Ecto neural progenitor cell (in vitro differentiated cells): Measurements from ENCODE around the gene DLG5.

Experiments
- DNase-seq: peaks from one replicate; pipeline ENCODE4 v3.0.0-alpha.2; 2018; ENCODE audit warnings: low spot score

Gene DLG5

GRCh38 chr10:77949167-77949566, 22.6 kb upstream of the DLG5 start:
- DNase-seq, result peak; percentile 71

- DNase-seq, result no peak
Observed at GRCh38 chr10:77946084-77946483, 19.5 kb upstream of the DLG5 start.

DNA sequence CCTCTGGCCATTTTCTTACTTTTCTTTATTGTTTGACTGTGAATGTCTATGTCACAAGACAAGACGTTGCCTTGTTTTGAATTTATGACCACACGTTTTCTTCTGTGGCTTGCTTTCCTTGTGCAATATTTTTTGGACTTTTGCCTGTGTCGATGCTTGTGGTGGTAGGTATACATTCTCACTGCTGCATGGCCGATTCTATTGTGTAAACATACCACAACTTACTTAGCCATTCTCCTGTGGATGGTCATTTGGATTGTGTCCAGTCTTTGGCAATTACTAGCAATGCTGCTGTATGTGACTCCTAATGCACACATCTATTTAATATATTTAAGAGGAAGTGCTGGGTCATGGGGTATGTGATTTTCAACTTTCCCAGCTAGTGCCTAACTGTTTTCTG, 18.0 kb upstream of the DLG5 start:
- no peak for DNase-seq

DNA sequence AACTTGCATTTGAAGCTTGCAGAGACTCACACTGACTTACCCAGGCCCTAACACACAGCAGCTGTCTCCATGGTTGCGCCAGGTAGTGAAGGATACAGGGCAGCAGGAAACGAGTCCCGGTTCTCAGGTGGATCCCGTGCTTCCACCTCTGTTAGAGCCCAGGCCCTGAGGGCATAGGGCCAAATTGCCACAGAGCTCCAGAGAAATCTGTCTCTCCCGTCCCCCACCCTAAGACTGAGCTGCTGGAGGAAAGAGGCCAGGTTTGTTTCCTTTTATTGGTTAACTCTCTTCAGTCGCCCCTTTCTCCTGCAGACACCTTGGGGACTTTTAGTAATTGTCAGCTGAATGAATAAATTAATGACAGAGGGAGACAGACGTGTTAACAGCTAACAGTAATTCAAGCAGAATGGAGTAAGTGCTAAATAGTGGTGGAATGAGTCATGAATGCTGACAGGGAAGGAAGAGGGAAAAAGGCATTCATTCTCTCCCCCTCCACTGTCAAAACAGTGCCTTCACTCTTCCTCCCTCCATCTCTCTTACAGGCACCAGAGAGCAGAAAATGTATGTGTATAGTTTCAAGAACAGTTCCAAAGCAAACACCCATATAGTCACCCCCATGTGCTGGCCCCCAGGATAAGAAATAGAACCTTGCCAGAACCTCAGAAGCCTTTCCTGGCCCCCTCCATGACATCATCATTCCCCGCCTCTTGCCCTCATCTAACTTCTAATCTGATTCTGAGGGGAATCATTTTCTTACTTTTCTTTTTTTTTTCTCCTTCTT, 16.8 kb upstream of the DLG5 start:
- DNase-seq, result no peak

DNA sequence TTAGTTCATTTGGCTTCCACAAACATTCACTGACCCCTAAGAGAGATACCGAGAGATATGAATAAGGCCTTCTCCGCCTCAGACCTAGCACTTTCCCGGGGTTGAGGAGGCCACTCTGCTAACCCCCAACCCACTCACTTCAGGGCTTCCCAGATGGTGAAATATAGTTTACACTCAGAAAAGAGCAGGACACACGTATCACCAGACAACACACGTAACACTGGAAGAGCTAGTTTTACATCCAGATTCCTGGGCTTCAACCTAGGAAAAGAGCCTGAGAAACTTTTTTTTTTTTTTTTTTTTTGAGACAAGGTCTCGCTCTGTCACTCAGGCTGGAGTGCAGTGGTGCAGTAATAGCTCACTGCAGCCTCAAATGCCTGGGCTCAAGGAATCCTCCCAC, 15.2 kb upstream of the DLG5 start:
- no peak for DNase-seq

- DNase-seq, result no peak
Observed at GRCh38 chr10:77940627-77941026, 14.1 kb upstream of the DLG5 start.

GRCh38 chr10:77940225-77940624, 13.7 kb upstream of the DLG5 start:
- no peak for DNase-seq

DNA sequence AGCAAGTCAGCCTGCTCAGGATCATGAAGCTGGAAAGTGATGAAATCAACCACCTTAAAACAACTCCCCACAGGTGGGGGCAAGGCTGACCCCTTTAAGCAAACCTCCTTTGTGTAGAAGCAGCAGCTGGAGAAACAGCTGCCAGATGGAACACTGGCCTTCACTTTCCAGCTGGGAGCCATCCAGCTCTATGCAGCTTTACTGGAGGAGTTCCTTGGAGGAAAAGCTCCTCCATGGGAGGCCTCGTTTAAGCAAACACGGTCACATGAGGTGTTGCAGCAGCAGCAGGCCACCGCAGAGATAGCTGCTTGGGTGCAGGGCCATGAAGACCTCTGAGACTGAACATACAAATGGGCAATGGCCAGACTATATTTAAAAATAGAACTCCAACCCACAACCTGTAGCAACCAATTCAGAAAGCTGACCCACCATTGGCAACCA, 13.0 kb upstream of the DLG5 start:
- no peak for DNase-seq

DNA sequence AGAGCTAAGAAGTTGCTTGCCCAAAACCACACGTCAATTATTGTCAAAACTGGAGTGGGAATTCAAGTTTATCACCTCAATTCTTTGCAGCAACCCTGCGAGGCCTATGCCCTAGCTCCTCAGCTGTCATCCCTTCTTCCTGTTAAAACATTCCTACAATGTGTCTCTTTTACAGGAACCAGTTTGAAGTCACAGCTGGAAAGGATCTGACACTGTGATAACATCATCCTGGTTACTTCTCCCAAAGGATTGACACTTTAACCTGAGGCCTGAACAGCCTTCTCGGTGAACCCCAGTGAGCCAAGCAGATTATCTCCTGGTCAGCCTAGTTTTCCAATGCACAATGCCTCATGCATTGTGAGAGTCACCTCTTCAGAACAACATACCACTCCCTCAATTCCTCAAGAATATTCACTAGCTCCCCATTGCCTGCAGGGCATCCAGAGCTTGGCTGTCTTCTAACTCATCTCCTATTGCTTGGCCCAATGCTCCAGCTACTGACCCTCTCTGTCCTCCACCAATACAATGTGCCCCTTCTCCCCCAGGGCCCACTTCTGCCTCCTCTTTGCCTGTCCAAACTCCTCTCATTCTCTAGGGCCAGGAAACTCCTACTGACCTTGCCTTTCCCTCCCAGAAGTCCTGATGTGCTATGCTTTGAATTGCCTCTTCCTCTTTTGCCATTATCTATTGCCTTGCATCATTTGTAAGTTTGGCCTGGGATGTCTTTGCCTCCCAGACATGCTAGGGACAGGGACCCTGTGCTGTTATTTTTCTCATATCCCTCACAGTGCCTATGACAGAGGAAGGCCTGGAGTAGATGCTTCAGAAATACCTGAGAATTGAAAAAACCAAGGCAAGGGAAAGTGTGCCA, 10.4 kb upstream of the DLG5 start:
- DNase-seq, result no peak

- DNase-seq, result no peak
Observed at GRCh38 chr10:77932016-77932715, 5.6 kb upstream of the DLG5 start.

DNA sequence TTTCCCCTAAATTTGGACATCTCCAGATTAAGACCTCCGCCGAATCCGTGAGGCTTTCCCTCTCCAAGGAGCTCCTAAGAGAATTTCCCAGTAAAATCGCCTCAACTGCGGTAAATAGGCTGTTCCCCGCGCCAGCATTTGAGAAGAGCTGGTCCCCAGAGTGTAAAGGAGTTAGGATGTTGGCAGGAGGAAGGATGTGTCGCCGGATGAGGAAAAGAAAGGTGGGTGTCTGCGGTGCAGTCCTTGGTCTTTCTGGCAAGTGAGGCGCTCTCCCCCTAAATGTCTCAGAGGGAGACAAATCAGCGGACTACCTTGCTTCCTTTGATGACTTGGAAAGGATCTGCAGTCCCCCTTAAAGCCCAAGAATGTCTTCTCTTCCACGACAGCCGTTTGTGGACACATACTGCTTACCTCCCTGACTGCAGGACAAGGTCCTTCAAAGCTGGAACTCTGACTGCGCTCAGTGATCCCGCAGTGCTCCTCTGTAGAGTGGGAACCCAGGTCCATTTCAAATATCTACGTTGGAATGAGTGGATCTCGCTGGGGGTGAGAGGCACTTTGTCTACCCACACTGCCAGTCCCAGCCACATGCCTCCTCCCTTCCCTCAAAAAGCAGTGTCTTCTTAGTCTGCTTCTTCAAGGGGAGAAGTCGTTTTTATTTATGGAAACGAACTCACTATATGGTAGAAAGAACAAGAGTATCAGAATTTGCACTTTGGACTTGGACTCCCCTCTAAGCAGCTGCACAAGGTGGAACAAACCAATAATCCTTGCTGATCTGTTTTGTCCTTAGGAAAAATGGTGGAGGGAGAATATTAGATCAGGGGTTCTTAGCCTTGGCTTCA, 1.1 kb upstream of the DLG5 start:
- DNase-seq, result no peak

GRCh38 chr10:77925795-77926565, 575 bp downstream of the DLG5 start:
- DNase-seq, result peak; percentile 75

- DNase-seq, result no peak
Observed at GRCh38 chr10:77925410-77925794, 1.2 kb downstream of the DLG5 start.

DNA sequence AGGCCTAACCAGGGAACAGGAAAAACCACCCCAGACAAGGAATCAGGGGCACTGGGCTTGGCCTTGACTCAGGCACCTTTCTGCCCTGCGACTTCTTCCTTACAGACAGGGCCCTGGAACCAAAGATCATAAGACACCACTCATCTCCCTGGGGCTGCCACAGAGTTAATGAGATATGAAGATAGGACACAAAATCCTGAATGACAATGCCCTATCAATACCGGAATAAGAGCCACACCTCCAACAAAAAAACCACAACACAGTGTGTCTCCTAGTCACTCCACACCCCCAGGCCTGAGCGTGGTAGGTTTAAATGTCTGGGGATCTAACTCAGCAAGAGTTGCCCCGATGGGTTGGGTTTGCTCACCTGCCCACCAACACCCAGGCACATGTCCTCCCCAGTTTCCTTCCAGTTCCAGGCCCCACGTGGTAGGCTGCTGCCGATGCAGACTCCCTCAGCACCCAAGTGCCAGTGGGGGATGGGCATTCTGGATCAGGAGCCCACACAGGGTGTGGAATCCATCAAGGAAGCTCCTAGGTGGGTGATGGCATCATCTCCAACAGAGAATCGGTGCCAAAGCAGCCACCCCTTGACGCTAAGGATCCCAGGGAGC, 3.9 kb downstream of the DLG5 start:
- no peak for DNase-seq

- no peak for DNase-seq
Observed at GRCh38 chr10:77922055-77922454, 4.5 kb downstream of the DLG5 start.

DNA sequence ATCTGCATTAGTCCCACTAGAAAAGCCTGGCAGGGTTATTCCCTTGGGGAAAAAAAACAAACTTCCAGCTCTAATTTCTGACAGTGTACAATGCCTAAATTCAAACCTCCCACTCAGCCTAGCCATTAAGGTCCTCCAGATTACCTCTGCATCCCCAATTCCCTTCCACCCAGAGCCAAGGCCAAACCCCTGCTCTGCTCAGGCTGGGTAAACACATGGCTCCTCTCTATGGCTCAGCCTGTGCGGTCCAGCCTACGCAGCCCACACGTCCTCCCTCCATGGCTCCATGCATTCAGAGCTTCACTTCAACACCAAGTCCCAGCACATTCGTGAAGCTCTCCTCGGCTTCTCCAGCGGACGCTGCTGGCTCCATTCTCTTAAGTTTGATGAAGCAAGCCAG, 5.2 kb downstream of the DLG5 start:
- DNase-seq, result no peak

- no peak for DNase-seq
Observed at GRCh38 chr10:77920495-77920894, 6.1 kb downstream of the DLG5 start.

GRCh38 chr10:77919713-77920108, 6.8 kb downstream of the DLG5 start:
- DNase-seq, result no peak

DNA sequence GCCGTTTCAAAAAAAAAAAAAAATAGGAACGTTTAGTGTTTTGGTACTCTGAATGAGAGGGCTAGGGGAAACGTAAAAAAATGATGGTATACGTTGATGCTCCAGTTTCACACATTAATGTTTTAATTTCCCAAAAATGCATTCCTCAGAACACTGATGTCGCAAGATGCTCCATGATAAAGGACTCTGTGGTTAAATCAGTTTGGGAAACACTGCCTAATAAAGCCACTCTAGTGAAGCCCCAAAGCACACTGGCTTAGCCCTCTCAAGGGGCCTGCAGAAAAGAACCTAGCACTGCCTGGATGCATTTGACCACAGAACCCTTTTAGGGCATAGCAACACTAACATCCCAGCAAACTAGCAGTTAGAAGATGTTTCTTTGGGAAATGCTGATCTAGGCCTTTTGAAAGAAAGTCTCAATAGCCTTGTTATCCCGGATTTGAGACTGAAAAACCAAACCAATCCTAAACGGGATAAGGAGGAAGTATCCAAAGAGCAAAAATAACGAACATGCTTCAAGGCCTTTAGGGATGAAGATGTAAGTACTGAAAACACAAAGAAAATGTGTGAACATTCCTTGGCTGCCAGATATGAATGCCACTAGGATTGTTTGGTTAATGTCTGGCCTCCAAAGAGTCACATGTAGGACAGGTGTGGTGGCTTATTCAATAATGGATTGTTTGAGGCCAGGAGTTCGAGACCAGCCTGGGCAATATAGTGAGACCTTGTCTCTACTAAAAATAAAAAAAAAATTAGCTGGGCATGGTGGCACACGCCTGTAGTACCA, 11.0 kb downstream of the DLG5 start:
- no peak for DNase-seq

DNA sequence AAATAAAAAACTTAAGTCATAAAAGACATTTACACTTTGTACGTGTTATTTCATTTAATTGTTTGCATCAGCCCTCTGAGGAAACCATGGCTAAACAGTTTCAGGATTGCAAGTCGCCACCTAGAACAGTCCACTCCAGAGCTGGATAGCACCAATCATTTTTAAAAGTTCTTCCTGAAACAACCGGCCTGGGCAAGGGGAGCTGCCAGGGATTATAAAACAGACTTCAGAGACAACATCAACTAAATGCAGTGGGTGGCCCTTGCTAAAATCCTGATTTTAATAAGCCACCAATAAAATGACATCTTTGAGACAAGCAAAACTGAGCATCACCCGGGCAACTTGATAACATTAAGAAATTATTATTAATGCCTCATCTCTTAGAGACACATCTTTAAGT, 13.5 kb downstream of the DLG5 start:
- no peak for DNase-seq
